A549 (cell line): ENCODE measurements around the gene PI4K2B. TPM values are rescaled to one million over a fixed set of nuclear protein-coding genes. Genes with fewer than 3 reads are reported as not detected.

Experiments used
- ATAC-seq, 2 experiments: fragments of 200-7000 bp in 1 of 2; fragments of >200 bp in 1 of 2; cut with Nextera tagmentation in 1 of 2; cut with Tn5 transposase in 1 of 2; 3 replicates each; pipeline versions ENCODE4 v1.8.0 to v1.9.1; 2018 to 2020; ENCODE audit warnings: mild to moderate bottlenecking in 1 of 2, moderate library complexity in 1 of 2
- CTCF ChIA-PET: fragments of 300-600 bp; sonication (Branson Sonifier 250); formaldehyde crosslinking; extraction: SDS; loops from one replicate; lab custom pipeline; 2021; ENCODE audit warnings: antibody characterized with exemption, inconsistent platforms; lab: Yijun Ruan, JAX
- POLR2A ChIA-PET: fragments of 350-600 bp; formaldehyde crosslinking; extraction: SDS; loops from one replicate; lab custom pipeline; 2021; ENCODE audit warnings: antibody characterized with exemption, inconsistent platforms; lab: Yijun Ruan, JAX
- DNase-seq, 2 experiments: peaks; one replicate each; pipeline versions ENCODE4 v3.0.0 to v3.0.0-alpha.2; 2011 to 2016; ENCODE audit warnings: low read depth in 1 of 2, low spot score in 1 of 2
- FAIRE-seq: peaks from 2 replicates; lab custom pipeline; 2011; peaks lifted over from hg19 to GRCh38; lab: Jason Lieb, UNC
- H3K27ac ChIP-seq, 2 experiments: fragments of >200 bp; sonication (Bioruptor Twin); formaldehyde crosslinking; 3 replicates each; pipeline ENCODE4 v1.5.1; 2016 to 2017
- H3K4me1 ChIP-seq: fragments of >200 bp; sonication (Bioruptor Twin); formaldehyde crosslinking; 3 replicates; pipeline ENCODE4 v1.6.1; 2016
- H3K4me2 ChIP-seq: fragments of >200 bp; sonication (Bioruptor Twin); formaldehyde crosslinking; 3 replicates; pipeline ENCODE4 v1.6.1; 2016
- H3K4me3 ChIP-seq: fragments of >200 bp; sonication (Bioruptor Twin); formaldehyde crosslinking; 3 replicates; pipeline ENCODE4 v1.5.1; 2016
- H3K9me3 ChIP-seq: fragments of >200 bp; sonication (Bioruptor Twin); formaldehyde crosslinking; 3 replicates; pipeline ENCODE4 v1.6.1; 2016
- CBX8 ChIP-seq: fragments of 200-600 bp; sonication (generic); IDR thresholded peaks from 2 replicates; pipeline ENCODE4 v1.6.1; 2016
- CEBPB ChIP-seq, 2 experiments: fragments of >200 bp in 1 of 2; sonication (Bioruptor Twin) in 1 of 2; formaldehyde crosslinking in 1 of 2; IDR thresholded peaks; 2 replicates each; pipeline ENCODE4 v1.6.1; 2012 to 2016
- EHF ChIP-seq: fragments of 250-450 bp; sonication (Bioruptor Pico); IDR thresholded peaks from 2 replicates; pipeline ENCODE4 v1.5.0; 2020; ENCODE audit warnings: mild to moderate bottlenecking
- EP300 ChIP-seq, 2 experiments: fragments of >200 bp; sonication (Bioruptor Twin); formaldehyde crosslinking; IDR thresholded peaks; 2 replicates in 1 of 2; 3 replicates in 1 of 2; pipeline ENCODE4 v1.6.1; 2016 to 2017
- FOSB ChIP-seq: fragments of 250-450 bp; sonication (Bioruptor Pico); IDR thresholded peaks from 2 replicates; pipeline ENCODE4 v1.5.0; 2020; ENCODE audit warnings: mild to moderate bottlenecking, moderate library complexity
- HDAC2 ChIP-seq: fragments of 200-600 bp; sonication (generic); IDR thresholded peaks from 2 replicates; pipeline ENCODE4 v1.6.1; 2016
- HEYL ChIP-seq: fragments of 250-450 bp; sonication (Bioruptor Pico); IDR thresholded peaks from 2 replicates; pipeline ENCODE4 v1.8.0; 2021; ENCODE audit warnings: mild to moderate bottlenecking, moderate library complexity
- HOXA7 ChIP-seq: fragments of 250-450 bp; sonication (Bioruptor Pico); IDR thresholded peaks from 2 replicates; pipeline ENCODE4 v1.5.0; 2020; ENCODE audit warnings: mild to moderate bottlenecking, moderate library complexity
- HOXB13 ChIP-seq: fragments of 250-450 bp; sonication (Bioruptor Pico); IDR thresholded peaks from 2 replicates; pipeline ENCODE4 v1.5.0; 2020; ENCODE audit warnings: low read depth, mild to moderate bottlenecking, moderate library complexity
- JUN ChIP-seq, 2 experiments: fragments of >200 bp; sonication (Bioruptor Twin); formaldehyde crosslinking; IDR thresholded peaks; 2 replicates in 1 of 2; 3 replicates in 1 of 2; pipeline ENCODE4 v1.6.1; 2016 to 2017
- JUNB ChIP-seq: fragments of >200 bp; sonication (Bioruptor Twin); formaldehyde crosslinking; IDR thresholded peaks from 2 replicates; pipeline ENCODE4 v1.6.1; 2016
- KDM5A ChIP-seq: fragments of 200-600 bp; sonication (generic); IDR thresholded peaks from 2 replicates; pipeline ENCODE4 v1.6.1; 2016; ENCODE audit warnings: antibody characterized with exemption, mild to moderate bottlenecking
- MYC ChIP-seq: IDR thresholded peaks from 2 replicates; pipeline ENCODE4 v1.6.1; 2012; ENCODE audit warnings: mild to moderate bottlenecking, inconsistent platforms, low read length, improper control_type of control experiment, borderline replicate concordance
- NFE2L2 ChIP-seq: fragments of 150-350 bp; conservative IDR thresholded peaks from 2 replicates; pipeline ENCODE4 v1.6.1; 2014; ENCODE audit warnings: low read length
- NR3C1 ChIP-seq: fragments of >200 bp; sonication (Bioruptor Twin); formaldehyde crosslinking; IDR thresholded peaks from 3 replicates; pipeline ENCODE4 v1.6.1; 2017
- PHF8 ChIP-seq: fragments of 200-600 bp; sonication (generic); IDR thresholded peaks from 2 replicates; pipeline ENCODE4 v1.6.1; 2016; ENCODE audit warnings: low read depth, mild to moderate bottlenecking, antibody characterized with exemption, moderate library complexity, borderline replicate concordance
- POLR2AphosphoS2 ChIP-seq: conservative IDR thresholded peaks from 2 replicates; pipeline ENCODE4 v1.6.1; 2012; ENCODE audit warnings: low read length, improper control_type of control experiment, inconsistent platforms
- RAD21 ChIP-seq, 2 experiments: fragments of >200 bp in 1 of 2; sonication (Bioruptor Twin) in 1 of 2; formaldehyde crosslinking in 1 of 2; IDR thresholded peaks in 1 of 2; conservative IDR thresholded peaks in 1 of 2; 2 replicates in 1 of 2; 3 replicates in 1 of 2; pipeline ENCODE4 v1.6.1; 2012 to 2018; ENCODE audit warnings: inconsistent platforms in 1 of 2
- RARB ChIP-seq: fragments of 250-450 bp; sonication (Bioruptor Pico); IDR thresholded peaks from 2 replicates; pipeline ENCODE4 v1.8.0; 2021; ENCODE audit warnings: mild to moderate bottlenecking, moderate library complexity
- RFX5 ChIP-seq: fragments of 450-650 bp; IDR thresholded peaks from 2 replicates; pipeline ENCODE4 v1.7.1; 2014; ENCODE audit warnings: antibody characterized with exemption, mild to moderate bottlenecking, moderate library complexity
- RNF2 ChIP-seq: fragments of 200-600 bp; sonication (generic); IDR thresholded peaks from 2 replicates; pipeline ENCODE4 v1.6.1; 2016; ENCODE audit warnings: low read depth, mild to moderate bottlenecking, antibody characterized with exemption, moderate library complexity, borderline replicate concordance
- SMC3 ChIP-seq: fragments of >200 bp; sonication (Bioruptor Twin); formaldehyde crosslinking; IDR thresholded peaks from 3 replicates; pipeline ENCODE4 v1.6.1; 2018; ENCODE audit warnings: inconsistent platforms
- SREBF2 ChIP-seq: fragments of 450-650 bp; IDR thresholded peaks from 2 replicates; pipeline ENCODE4 v1.6.1; 2014; ENCODE audit warnings: mild to moderate bottlenecking, moderate library complexity
- TFCP2L1 ChIP-seq: fragments of 250-450 bp; sonication (Bioruptor Pico); IDR thresholded peaks from 2 replicates; pipeline ENCODE4 v1.5.0; 2021; ENCODE audit warnings: mild to moderate bottlenecking
- TP53 ChIP-seq: fragments of 250-450 bp; sonication (Bioruptor Pico); IDR thresholded peaks from 2 replicates; pipeline ENCODE4 v1.5.0; 2021; ENCODE audit warnings: mild to moderate bottlenecking, moderate library complexity
- ZC3H11A ChIP-seq: fragments of 450-650 bp; IDR thresholded peaks from 2 replicates; pipeline ENCODE4 v1.6.1; 2014; ENCODE audit warnings: antibody characterized with exemption, mild to moderate bottlenecking
- ZFP36 ChIP-seq: fragments of 450-650 bp; IDR thresholded peaks from 2 replicates; pipeline ENCODE4 v1.6.1; 2014; ENCODE audit warnings: borderline replicate concordance; ENCODE audit not compliant: partially characterized antibody
- ZSCAN20 ChIP-seq: fragments of 250-450 bp; sonication (Bioruptor Pico); IDR thresholded peaks from 2 replicates; pipeline ENCODE4 v1.8.0; 2022; ENCODE audit warnings: mild to moderate bottlenecking, moderate library complexity
- WGBS: methylation state at CpG from one replicate; pipeline ENCODE4 v1.1.6; 2017; ENCODE audit errors: missing lambda C conversion rate; 5-methylcytosine and 5-hydroxymethylcytosine counted together
- polyA plus RNA-seq, 4 experiments: library from polyadenylated mRNA; depleted of rRNA in 3 of 4; stranded (reverse); fragments of >200 nt; fragmentation: RNase III in 1 of 4; extraction: RNeasy Plus Mini Kit Qiagen cat#74134 plus additional on column Dnase treatment in 1 of 4; gene quantifications; 2 replicates in 3 of 4; 3 replicates in 1 of 4; pipeline ENCODE4 v1.2.3, GENCODE V29; 2011 to 2017
- TF ChIP-seq, protein P1 (sequence below): IDR thresholded peaks from 2 replicates; pipeline ENCODE4 v1.6.1; 2012
- TF ChIP-seq, protein P2 (sequence below): fragments of 450-650 bp; IDR thresholded peaks from 2 replicates; pipeline ENCODE4 v1.6.1; 2014; ENCODE audit warnings: antibody characterized with exemption
- TF ChIP-seq, protein P3 (sequence below): IDR thresholded peaks from 2 replicates; pipeline ENCODE4 v1.6.1; 2012

Gene PI4K2B
- polyA plus RNA-seq, 2 of the 4 experiments (the other 2 are of a cell fraction) = 7.7 to 8.4 TPM

DNA sequence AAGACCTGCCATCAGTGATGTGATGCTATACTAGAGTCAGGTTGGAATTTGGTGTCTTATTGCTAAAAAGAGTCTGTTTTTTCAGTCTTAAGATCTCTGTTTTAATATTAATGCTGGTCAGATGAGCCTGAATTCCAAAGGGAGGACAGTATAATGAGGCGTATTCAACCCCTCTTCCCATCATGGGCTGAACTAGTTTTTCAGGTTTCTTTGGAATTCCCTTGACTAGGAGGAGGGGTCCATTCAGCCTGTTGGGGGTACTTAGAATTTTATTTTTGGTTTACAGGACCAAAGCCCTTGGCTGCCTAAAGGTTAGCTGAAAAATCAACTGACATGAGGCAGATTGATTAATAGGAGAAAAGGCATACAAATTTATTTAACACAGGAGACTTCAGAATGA, 24.1 kb upstream of the PI4K2B start:
- POLR2A ChIA-PET = no interaction called here

DNA sequence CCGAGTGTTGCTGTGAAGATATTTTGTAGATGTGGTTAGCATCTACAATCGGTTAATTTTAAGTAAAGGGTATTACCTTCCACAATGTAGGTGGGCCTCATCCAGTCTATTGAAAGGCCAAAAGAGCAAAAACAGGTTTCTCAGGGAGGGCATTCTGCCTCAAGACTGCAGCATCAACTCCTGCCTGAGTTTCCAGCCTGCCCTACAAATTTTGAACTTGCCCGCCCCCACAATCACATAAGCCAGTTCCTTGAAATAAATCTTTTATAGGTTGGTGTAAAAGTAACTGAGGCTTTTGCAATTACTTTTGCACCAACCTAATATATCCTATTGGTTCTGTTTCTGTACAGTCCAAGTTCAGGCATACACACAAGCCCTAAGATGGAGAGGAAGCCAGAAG, 22.1 kb upstream of the PI4K2B start:
- 45% methylated on average over 3 of the region's 3 CpGs for WGBS
- FAIRE-seq = no peak
- Histone ChIP-seq H3K27ac (no peak overlapping the region), H3K4me1 (no peaks in the 10 kb centered on the region), H3K4me2 (no peak overlapping the region), H3K4me3 (no peak overlapping the region), H3K9me3 (no peaks in the 10 kb centered on the region)
- no peak for ATAC-seq
- POLR2A ChIA-PET = no interaction called here
- CTCF ChIA-PET = no interaction called here
- TF ChIP-seq ZC3H11A = no peak
- TF ChIP-seq NR3C1 = no peak
- no peak for TF ChIP-seq CEBPB (IDR thresholded peaks at IDR 0.05)
- no peak for TF ChIP-seq EP300 (IDR thresholded peaks at IDR 0.05)
- TF ChIP-seq RAD21 (conservative IDR thresholded peaks at IDR 0.05 in 1 of 2, IDR thresholded peaks at IDR 0.05 in 1 of 2) = no peak
- no peak for TF ChIP-seq SREBF2
- no peak for TF ChIP-seq RFX5
- no peak for TF ChIP-seq HOXA7 (CRISPR knock-in tag)
- no peak for TF ChIP-seq RARB (CRISPR knock-in tag)
- TF ChIP-seq, protein P1, sequence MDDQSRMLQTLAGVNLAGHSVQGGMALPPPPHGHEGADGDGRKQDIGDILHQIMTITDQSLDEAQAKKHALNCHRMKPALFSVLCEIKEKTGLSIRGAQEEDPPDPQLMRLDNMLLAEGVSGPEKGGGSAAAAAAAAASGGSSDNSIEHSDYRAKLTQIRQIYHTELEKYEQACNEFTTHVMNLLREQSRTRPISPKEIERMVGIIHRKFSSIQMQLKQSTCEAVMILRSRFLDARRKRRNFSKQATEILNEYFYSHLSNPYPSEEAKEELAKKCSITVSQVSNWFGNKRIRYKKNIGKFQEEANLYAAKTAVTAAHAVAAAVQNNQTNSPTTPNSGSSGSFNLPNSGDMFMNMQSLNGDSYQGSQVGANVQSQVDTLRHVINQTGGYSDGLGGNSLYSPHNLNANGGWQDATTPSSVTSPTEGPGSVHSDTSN = no peak
- no peak for TF ChIP-seq ZSCAN20
- DNase-seq = no peak

More for the DNA sequence above, 24.1 kb upstream of the PI4K2B start:
- no peak for FAIRE-seq
- Histone ChIP-seq H3K27ac (no peak overlapping the region), H3K4me1 (no peaks in the 10 kb centered on the region), H3K4me2 (no peak overlapping the region), H3K9me3 (no peaks in the 10 kb centered on the region), H3K4me3 (no peak overlapping the region)
- no peak for ATAC-seq
- no peak for DNase-seq
- TF ChIP-seq RAD21 (conservative IDR thresholded peaks at IDR 0.05 in 1 of 2, IDR thresholded peaks at IDR 0.05 in 1 of 2) (no peak), JUNB (no peak), RARB (CRISPR knock-in tag) (no peak), HDAC2 (no peak), ZC3H11A (no peak), KDM5A (no peak), PHF8 (no peak), HOXB13 (CRISPR knock-in tag) (no peak), HEYL (CRISPR knock-in tag) (no peak), EHF (no peak), RFX5 (no peak), POLR2AphosphoS2 (no peak), NFE2L2 (no peak), TP53 (CRISPR knock-in tag) (no peak), TFCP2L1 (CRISPR knock-in tag) (no peak), CBX8 (no peak), RNF2 (no peak), SMC3 (no peak), EP300 (IDR thresholded peaks at IDR 0.05) (no peak)
- TF ChIP-seq, protein P2, sequence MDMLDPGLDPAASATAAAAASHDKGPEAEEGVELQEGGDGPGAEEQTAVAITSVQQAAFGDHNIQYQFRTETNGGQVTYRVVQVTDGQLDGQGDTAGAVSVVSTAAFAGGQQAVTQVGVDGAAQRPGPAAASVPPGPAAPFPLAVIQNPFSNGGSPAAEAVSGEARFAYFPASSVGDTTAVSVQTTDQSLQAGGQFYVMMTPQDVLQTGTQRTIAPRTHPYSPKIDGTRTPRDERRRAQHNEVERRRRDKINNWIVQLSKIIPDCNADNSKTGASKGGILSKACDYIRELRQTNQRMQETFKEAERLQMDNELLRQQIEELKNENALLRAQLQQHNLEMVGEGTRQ = no peak
- 50% methylated on average over 1 of the region's 1 CpG for WGBS
- CTCF ChIA-PET = interaction anchor here (1.5 kb wide), 1 partner anchor 229 kb away, joined by 3 read pairs; no protein-coding TSS in a partner anchor

DNA sequence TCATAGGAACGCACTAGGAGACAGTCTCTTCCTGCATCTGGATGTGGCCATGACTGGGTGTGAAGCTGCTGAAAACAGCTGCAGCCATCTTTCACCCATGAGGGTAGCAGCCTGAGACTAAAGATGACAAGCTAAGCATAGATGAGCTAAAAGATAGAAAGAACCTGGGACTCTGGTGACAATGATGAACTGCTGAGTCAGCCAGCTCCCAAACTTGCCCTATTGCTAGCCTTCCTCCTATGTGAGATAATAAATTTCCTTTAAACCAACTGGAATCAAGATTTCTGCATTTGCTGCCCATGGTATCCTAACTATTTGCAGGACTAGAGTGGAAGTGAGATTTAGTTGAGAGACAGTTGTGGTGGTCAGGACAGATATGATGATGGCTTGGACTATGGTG, 21.0 kb upstream of the PI4K2B start:
- no peak overlapping the region for H3K4me3 ChIP-seq
- DNase-seq (no peak), FAIRE-seq (no peak), ATAC-seq (no peak)
- no peak overlapping the region for H3K27ac ChIP-seq
- TF ChIP-seq HOXA7 (CRISPR knock-in tag) = no peak
- no peak for TF ChIP-seq HOXB13 (CRISPR knock-in tag)
- TF ChIP-seq HDAC2 = no peak
- TF ChIP-seq NFE2L2 = no peak
- no peak for TF ChIP-seq FOSB (CRISPR knock-in tag)
- TF ChIP-seq ZFP36 = no peak
- TF ChIP-seq EP300 (IDR thresholded peaks at IDR 0.05) = no peak
- no peak for TF ChIP-seq MYC
- no peak for TF ChIP-seq TP53 (CRISPR knock-in tag)
- TF ChIP-seq JUN (IDR thresholded peaks at IDR 0.05) = no peak
- TF ChIP-seq, protein P3, sequence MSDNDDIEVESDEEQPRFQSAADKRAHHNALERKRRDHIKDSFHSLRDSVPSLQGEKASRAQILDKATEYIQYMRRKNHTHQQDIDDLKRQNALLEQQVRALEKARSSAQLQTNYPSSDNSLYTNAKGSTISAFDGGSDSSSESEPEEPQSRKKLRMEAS = no peak
- WGBS = 79% methylated on average over 1 of the region's 1 CpG
- H3K4me1 ChIP-seq = no peaks in the 10 kb centered on the region
- ChIA-PET POLR2A (no interaction called here), CTCF (interaction anchor here (0.5 to 1.2 kb wide), 2 partner anchors 17 to 39 kb away, joined by 3 to 4 read pairs; no protein-coding TSS in a partner anchor)
- no peaks in the 10 kb centered on the region for H3K9me3 ChIP-seq
- H3K4me2 ChIP-seq = no peak overlapping the region
